Cardiac fibroblast (primary cell): ENCODE data around the gene CSAD.

Experiments used
- DNase-seq, 2 donors: peaks; one replicate each; pipeline versions ENCODE4 v3.0.0 to v3.0.0-alpha.2; 2010; ENCODE audit warnings: low read depth in 2 of 2
- H3K4me3 ChIP-seq, 2 donors: replicated peaks in 1 of 2; 1 replicate in 1 of 2; 2 replicates in 1 of 2; pipeline ENCODE4 v1.5.1; 2011; ENCODE audit warnings: low read depth in 2 of 2, low read length in 2 of 2, mild to moderate bottlenecking in 2 of 2, moderate library complexity in 1 of 2
- CTCF ChIP-seq: IDR thresholded peaks from one replicate; pipeline ENCODE4 v1.5.1; 2011; ENCODE audit warnings: low read depth, mild to moderate bottlenecking, low read length, inconsistent platforms

Gene CSAD

GRCh38 chr12:53217051-53217930 lies 36.6 kb upstream of the CSAD start:
- no peak for TF ChIP-seq CTCF
- peak; percentile 35 to 53 for DNase-seq

GRCh38 chr12:53215497-53215896 lies 34.8 kb upstream of the CSAD start:
- TF ChIP-seq CTCF, result no peak
- H3K4me3 ChIP-seq, result no peak overlapping the region
- no peak for DNase-seq

More at GRCh38 chr12:53217051-53217930, 36.6 kb upstream of the CSAD start:
- H3K4me3 ChIP-seq, result no peak overlapping the region

- no peak overlapping the region for H3K4me3 ChIP-seq
- no peak for DNase-seq
- no peak for TF ChIP-seq CTCF
Observed at GRCh38 chr12:53214687-53215455, 34.1 kb upstream of the CSAD start.

- no peak for DNase-seq
- H3K4me3 ChIP-seq, result no peak overlapping the region
- no peak for TF ChIP-seq CTCF
Observed at GRCh38 chr12:53214221-53214620, 33.5 kb upstream of the CSAD start.

- peak; percentile 98 for TF ChIP-seq CTCF
- peak; percentile 80 to 82 for DNase-seq
- H3K4me3 ChIP-seq, result no peak overlapping the region
Observed at GRCh38 chr12:53213348-53213747, 32.6 kb upstream of the CSAD start.

- no peak for TF ChIP-seq CTCF
- no peak overlapping the region for H3K4me3 ChIP-seq
- no peak for DNase-seq
Observed at GRCh38 chr12:53212931-53213330, 32.2 kb upstream of the CSAD start.
